GM12892 (cell line): Measurements from ENCODE around the gene RASGEF1C.

Source experiments
- POLR2A ChIP-seq: IDR thresholded peaks from 2 replicates; pipeline ENCODE4 v1.6.1; 2011; ENCODE audit warnings: low read depth, low read length, control low read depth
- POLR2AphosphoS5 ChIP-seq: IDR thresholded peaks from 2 replicates; pipeline ENCODE4 v1.6.1; 2011; ENCODE audit warnings: low read depth, low read length, control low read depth

DNA sequence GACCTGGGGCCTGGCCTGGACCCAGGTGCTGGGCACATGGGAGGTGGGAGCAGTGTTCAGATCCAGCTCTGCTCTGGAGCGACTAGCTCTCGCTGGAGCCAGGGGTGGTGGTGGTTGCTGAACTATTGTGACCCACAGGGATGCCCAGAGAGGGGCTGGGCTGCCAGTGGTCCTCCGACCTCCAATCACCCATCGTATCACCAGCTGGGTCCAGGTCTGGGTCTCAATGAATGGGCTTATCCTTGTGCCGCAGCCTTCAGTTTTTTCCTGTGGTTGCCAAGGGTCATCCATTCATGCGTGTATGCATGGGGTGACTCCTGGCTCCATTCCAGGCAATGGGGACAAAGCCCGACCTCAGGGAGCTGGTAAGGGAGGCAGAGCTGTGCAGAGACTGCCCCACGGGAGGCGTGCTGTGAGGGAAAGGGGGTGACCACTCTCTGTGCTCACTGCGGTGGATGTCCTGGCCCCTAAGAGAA lies 68.9 kb downstream of the RASGEF1C start:
- TF ChIP-seq POLR2AphosphoS5 (no peak), POLR2A (no peak)
